Astrocyte (in vitro differentiated cells and primary cell): ENCODE data around the gene SFT2D1. TPM values are rescaled to one million over a fixed set of nuclear protein-coding genes. Genes with fewer than 3 reads are reported as not detected.

Experiments used
- DNase-seq: peaks from one replicate; pipeline ENCODE4 v3.0.0-alpha.2; 2010; ENCODE audit warnings: low read depth
- FAIRE-seq: peaks from 2 replicates; lab custom pipeline; 2011; peaks lifted over from hg19 to GRCh38; lab: Jason Lieb, UNC
- H2AFZ ChIP-seq: 2 replicates; pipeline ENCODE4 v1.6.0; 2012; ENCODE audit warnings: low read depth, low read length, inconsistent platforms
- H3K27ac ChIP-seq: 2 replicates; pipeline ENCODE4 v1.5.1; 2011; ENCODE audit warnings: low read depth, low read length, inconsistent platforms
- H3K27me3 ChIP-seq: 2 replicates; pipeline ENCODE4 v1.6.0; 2011; ENCODE audit warnings: low read length, inconsistent platforms; ENCODE audit not compliant: insufficient read depth
- H3K36me3 ChIP-seq: 2 replicates; pipeline ENCODE4 v1.5.1; 2011; ENCODE audit warnings: low read length, inconsistent platforms; ENCODE audit not compliant: insufficient read depth
- H3K4me1 ChIP-seq: 2 replicates; pipeline ENCODE4 v1.5.1; 2011; ENCODE audit warnings: low read length, inconsistent platforms; ENCODE audit not compliant: insufficient read depth
- H3K4me2 ChIP-seq: 2 replicates; pipeline ENCODE4 v1.6.0; 2012; ENCODE audit warnings: low read length, inconsistent platforms
- H3K4me3 ChIP-seq: 2 replicates; pipeline ENCODE4 v1.5.1; 2011; ENCODE audit warnings: low read depth, mild to moderate bottlenecking, low read length, inconsistent platforms; ENCODE audit not compliant: insufficient read depth
- H3K79me2 ChIP-seq: 2 replicates; pipeline ENCODE4 v1.6.0; 2012; ENCODE audit warnings: mild to moderate bottlenecking, low read length, inconsistent platforms; ENCODE audit not compliant: insufficient read depth
- H3K9ac ChIP-seq: 2 replicates; pipeline ENCODE4 v1.6.0; 2012; ENCODE audit warnings: mild to moderate bottlenecking, low read length, inconsistent platforms
- H3K9me3 ChIP-seq: 2 replicates; pipeline ENCODE4 v1.5.1; 2012; ENCODE audit warnings: low read depth, mild to moderate bottlenecking, low read length, inconsistent platforms; ENCODE audit not compliant: insufficient read depth
- H4K20me1 ChIP-seq: 2 replicates; pipeline ENCODE4 v1.6.0; 2012; ENCODE audit warnings: low read length, inconsistent platforms; ENCODE audit not compliant: insufficient read depth
- H3K27ac Mint-ChIP-seq: one replicate; pipeline ENCODE4 v1.8.0; 2021; ENCODE audit warnings: mild to moderate bottlenecking, mixed read lengths; ENCODE audit not compliant: unreplicated experiment
- H3K27me3 Mint-ChIP-seq: one replicate; pipeline ENCODE4 v1.8.0; 2021; ENCODE audit warnings: low read depth, mixed read lengths; ENCODE audit not compliant: unreplicated experiment
- H3K36me3 Mint-ChIP-seq: one replicate; pipeline ENCODE4 v1.8.0; 2021; ENCODE audit warnings: low read depth, mixed read lengths; ENCODE audit not compliant: unreplicated experiment
- H3K4me1 Mint-ChIP-seq: one replicate; pipeline ENCODE4 v1.8.0; 2021; ENCODE audit warnings: low read depth, mixed read lengths; ENCODE audit not compliant: unreplicated experiment
- H3K4me3 Mint-ChIP-seq: one replicate; pipeline ENCODE4 v1.8.0; 2021; ENCODE audit warnings: mild to moderate bottlenecking, moderate library complexity, mixed read lengths; ENCODE audit not compliant: unreplicated experiment
- H3K9me3 Mint-ChIP-seq: one replicate; pipeline ENCODE4 v1.8.0; 2021; ENCODE audit warnings: mild to moderate bottlenecking, mixed read lengths; ENCODE audit not compliant: unreplicated experiment
- CTCF ChIP-seq: IDR thresholded peaks from 2 replicates; pipeline ENCODE4 v1.5.1; 2011; ENCODE audit warnings: low read depth, mild to moderate bottlenecking, inconsistent platforms, low read length, moderate library complexity; ENCODE audit not compliant: insufficient read depth
- EZH2 ChIP-seq: IDR thresholded peaks from 2 replicates; pipeline ENCODE4 v1.6.1; 2012; ENCODE audit warnings: mild to moderate bottlenecking, low read length, inconsistent platforms; ENCODE audit not compliant: insufficient read depth
- total RNA-seq: library from RNA; stranded (reverse); gene quantifications from 2 replicates; pipeline ENCODE4 v1.2.1, GENCODE V29; 2021

Gene SFT2D1
- total RNA-seq, 1 donor from 2014 or later = 63.9 TPM

GRCh38 chr6:166335378-166336302 is 6.7 kb downstream of the SFT2D1 start:
- peaks cover 33% of the 10 kb centered on the region for H3K4me1 Mint-ChIP-seq

GRCh38 chr6:166334878-166335277 is 7.5 kb downstream of the SFT2D1 start:
- peaks cover 92% of the 10 kb centered on the region for H4K20me1 ChIP-seq
- H3K9ac ChIP-seq = no peak overlapping the region
- H3K9me3 Mint-ChIP-seq = no peaks in the 10 kb centered on the region
- FAIRE-seq (no peak), DNase-seq (no peak)
- no peak overlapping the region for H3K27ac Mint-ChIP-seq
- H3K4me1 Mint-ChIP-seq = peaks cover 35% of the 10 kb centered on the region
- no peak overlapping the region for H3K4me3 ChIP-seq
- no peaks in the 10 kb centered on the region for H3K27me3 ChIP-seq
- H3K4me2 ChIP-seq = no peak overlapping the region
- H3K4me3 Mint-ChIP-seq = no peak overlapping the region
- no peak overlapping the region for H2AFZ ChIP-seq
- no peak overlapping the region for H3K27ac ChIP-seq
- H3K27me3 Mint-ChIP-seq = no peaks in the 10 kb centered on the region
- H3K9me3 ChIP-seq = no peaks in the 10 kb centered on the region
- peaks cover 5% of the 10 kb centered on the region for H3K36me3 ChIP-seq
- H3K79me2 ChIP-seq = peaks cover 100% of the 10 kb centered on the region
- H3K36me3 Mint-ChIP-seq = peaks cover 19% of the 10 kb centered on the region
- H3K4me1 ChIP-seq = no peaks in the 10 kb centered on the region
- TF ChIP-seq EZH2 (no peak), CTCF (no peak)

More at GRCh38 chr6:166335378-166336302, 6.7 kb downstream of the SFT2D1 start:
- H3K79me2 ChIP-seq = peaks cover 100% of the 10 kb centered on the region
- H3K27ac Mint-ChIP-seq = no peak overlapping the region
- H3K4me3 ChIP-seq = no peak overlapping the region
- peaks cover 5% of the 10 kb centered on the region for H3K36me3 ChIP-seq
- no peak overlapping the region for H3K4me3 Mint-ChIP-seq
- FAIRE-seq (no peak), DNase-seq (no peak)
- H3K4me1 ChIP-seq = no peaks in the 10 kb centered on the region
- no peaks in the 10 kb centered on the region for H3K27me3 Mint-ChIP-seq
- peaks cover 19% of the 10 kb centered on the region for H3K36me3 Mint-ChIP-seq
- no peak overlapping the region for H3K4me2 ChIP-seq
- no peak overlapping the region for H3K27ac ChIP-seq
- no peaks in the 10 kb centered on the region for H3K27me3 ChIP-seq
- no peak overlapping the region for H2AFZ ChIP-seq
- no peaks in the 10 kb centered on the region for H3K9me3 Mint-ChIP-seq
- no peaks in the 10 kb centered on the region for H3K9me3 ChIP-seq
- peaks cover 95% of the 10 kb centered on the region for H4K20me1 ChIP-seq
- TF ChIP-seq EZH2 (no peak), CTCF (no peak)
- no peak overlapping the region for H3K9ac ChIP-seq
